Ovary (tissue), 9 donors: ENCODE results near the gene DKKL1. TPM values are rescaled to one million over a fixed set of nuclear protein-coding genes. Genes with fewer than 3 reads are reported as not detected.
A peak's percentile ranks its signal among the peaks of the same experiment; 100 is the strongest.

Source experiments
- DNase-seq, 5 donors: peaks; one replicate each; pipeline ENCODE4 v3.0.0-alpha.2; 2019 to 2020
- H3K27ac ChIP-seq, 2 donors: fragments of 200-600 bp; one replicate each; pipeline versions ENCODE4 v1.5.1 to v1.8.0; 2019 to 2022
- H3K27me3 ChIP-seq: fragments of 200-600 bp; one replicate; pipeline ENCODE4 v1.8.0; 2022
- H3K36me3 ChIP-seq: fragments of 200-600 bp; sonication (generic); one replicate; pipeline ENCODE4 v1.5.1; 2019
- H3K4me1 ChIP-seq: one replicate; pipeline ENCODE4 v1.8.1; 2013; ENCODE audit warnings: mild to moderate bottlenecking, moderate library complexity; ENCODE audit not compliant: insufficient read depth
- H3K4me3 ChIP-seq: fragments of 200-600 bp; sonication (generic); one replicate; pipeline ENCODE4 v1.5.1; 2017
- H3K9me3 ChIP-seq, 2 donors: fragments of 200-600 bp in 1 of 2; sonication (generic) in 1 of 2; one replicate each; pipeline versions ENCODE4 v1.5.1 to v1.8.1; 2013 to 2019; ENCODE audit warnings: mild to moderate bottlenecking in 1 of 2, moderate library complexity in 1 of 2
- CTCF ChIP-seq, 3 donors: fragments of 450-650 bp in 2 of 3; fragments of 200-600 bp in 1 of 3; IDR thresholded peaks; one replicate each; pipeline versions ENCODE4 v1.5.1 to v1.8.0; 2016 to 2022; ENCODE audit warnings: antibody characterized with exemption in 3 of 3, mild to moderate bottlenecking in 1 of 3
- EP300 ChIP-seq: sonication (generic); formaldehyde crosslinking; IDR thresholded peaks from one replicate; pipeline ENCODE4 v1.6.1; 2017; ENCODE audit warnings: antibody characterized with exemption
- POLR2A ChIP-seq: fragments of 450-650 bp; IDR thresholded peaks from one replicate; pipeline ENCODE4 v1.6.1; 2017; ENCODE audit warnings: antibody characterized with exemption, mild to moderate bottlenecking, moderate library complexity
- WGBS, 3 donors: extraction: QIAGEN DNeasy Blood & Tissue Kit in 1 of 3; methylation state at CpG; one replicate each; pipeline versions ENCODE4 v1.1.5 to v1.1.7; 2013 to 2017; 5-methylcytosine and 5-hydroxymethylcytosine counted together
- intact Hi-C, 4 donors: fragments of 100-400 bp; cut with DNase I; formaldehyde crosslinking; loops; one replicate each; pipeline versions ENCODE4 v1.11.0 to v1.15.1; 2022 to 2023
- polyA plus RNA-seq, 2 donors: library from polyadenylated mRNA; stranded (reverse); fragments of 200-250 nt in 1 of 2; fragments of 350-450 nt in 1 of 2; fragmentation: Illumina TruSeq in 1 of 2; extraction: RNeasy Lipid Tissue Mini Kit (QIAGEN cat#74804) in 1 of 2; gene quantifications; one replicate each; pipeline ENCODE4 v1.2.3, GENCODE V29; 2013 to 2014
- total RNA-seq, 7 donors: library from RNA; depleted of rRNA in 2 of 7; stranded (reverse); fragments of >200 nt in 2 of 7; fragmentation: NEBNext Ultra II Directional in 3 of 7; extraction: Animal tissue kit (Norgen Biotek cat#: 25700) in 3 of 7; gene quantifications; one replicate each; pipeline versions ENCODE4 v1.1.0 to v1.2.4, GENCODE V29; 2016 to 2023
- donor health status: DM: no; HTN: no; CAD: no; lungs with moderate emphysema.
- donor health status: DM: no; HTN: no; CAD: no.
- donor health status: Bipolar disorder and iron deficiency.
- donor health status: DM: yes; HTN: yes; CAD: no.
- donor health status: DM: no; HTN: no; CAD: no.
- donor health status: DM: yes; HTN: yes; CAD: no.

The DKKL1 gene
- total and polyA plus RNA-seq, 9 donors = 0.22 to 2.4 (median 1.1) TPM; not detected in 1

GRCh38 chr19:49347191-49347590 is 16.5 kb upstream of the DKKL1 start:
- TF ChIP-seq POLR2A (no peak), EP300 (no peak), CTCF (IDR thresholded peaks at IDR 0.05) (no peak)
- 94 to 96% (median 95%) methylated on average over 12 to 15 of the region's 15 CpGs for WGBS, 3 donors
- Histone ChIP-seq H3K4me1 (no peaks in the 10 kb centered on the region), H3K9me3 (no peaks in the 10 kb centered on the region), H3K27me3 (no peaks in the 10 kb centered on the region), H3K4me3 (no peak overlapping the region), H3K27ac (no peak overlapping the region), H3K36me3 (no peaks in the 10 kb centered on the region)
- intact Hi-C loops = no loop called here
- DNase-seq = no peak

GRCh38 chr19:49347835-49348234 is 15.8 kb upstream of the DKKL1 start:
- no peak for TF ChIP-seq CTCF (IDR thresholded peaks at IDR 0.05)
- TF ChIP-seq EP300 = no peak
- TF ChIP-seq POLR2A = no peak
- 50 to 59% (median 56%) methylated on average over 3 of the region's 3 CpGs for WGBS, 3 donors
- H3K4me1 ChIP-seq = no peaks in the 10 kb centered on the region
- no peaks in the 10 kb centered on the region for H3K36me3 ChIP-seq
- intact Hi-C loops = no loop called here
- DNase-seq = peak in 1 of 5 donors; percentile 58
- no peak overlapping the region for H3K4me3 ChIP-seq
- no peak overlapping the region for H3K27ac ChIP-seq
- H3K27me3 ChIP-seq = no peaks in the 10 kb centered on the region
- H3K9me3 ChIP-seq = no peaks in the 10 kb centered on the region

GRCh38 chr19:49348305-49349189 is 15.1 kb upstream of the DKKL1 start:
- no peak for DNase-seq
- intact Hi-C loops = no loop called here
- H3K9me3 ChIP-seq = no peaks in the 10 kb centered on the region
- H3K4me3 ChIP-seq = no peak overlapping the region
- no peaks in the 10 kb centered on the region for H3K27me3 ChIP-seq
- no peak for TF ChIP-seq EP300
- TF ChIP-seq POLR2A = no peak
- TF ChIP-seq CTCF (IDR thresholded peaks at IDR 0.05) = no peak
- no peaks in the 10 kb centered on the region for H3K4me1 ChIP-seq
- 87 to 93% (median 92%) methylated on average over 12 of the region's 12 CpGs for WGBS, 3 donors
- no peak overlapping the region for H3K27ac ChIP-seq
- H3K36me3 ChIP-seq = no peaks in the 10 kb centered on the region

GRCh38 chr19:49349567-49349966 is 14.1 kb upstream of the DKKL1 start:
- H3K27ac ChIP-seq = no peak overlapping the region
- no peaks in the 10 kb centered on the region for H3K27me3 ChIP-seq
- H3K4me1 ChIP-seq = no peaks in the 10 kb centered on the region
- H3K9me3 ChIP-seq = no peaks in the 10 kb centered on the region
- no peak for TF ChIP-seq EP300
- TF ChIP-seq CTCF (IDR thresholded peaks at IDR 0.05) = no peak
- DNase-seq = no peak
- no peak overlapping the region for H3K4me3 ChIP-seq
- 86 to 91% (median 89%) methylated on average over 2 of the region's 2 CpGs for WGBS, 3 donors
- H3K36me3 ChIP-seq = no peaks in the 10 kb centered on the region
- intact Hi-C loops = no loop called here
